CD14-positive monocyte (primary cell): ENCODE results near the gene SCYGR2. TPM values are rescaled to one million over a fixed set of nuclear protein-coding genes. Genes with fewer than 3 reads are reported as not detected.

Experiments used
- DNase-seq, 3 donors: peaks; one replicate each; pipeline ENCODE4 v3.0.0-alpha.2; 2011 to 2022
- H2AFZ ChIP-seq: 2 replicates; pipeline ENCODE4 v1.6.0; 2012; ENCODE audit warnings: mild to moderate bottlenecking, low read depth, low read length, inconsistent platforms; ENCODE audit not compliant: insufficient read depth, poor library complexity, severe bottlenecking
- H3K27ac ChIP-seq, 2 donors: 1 replicate in 1 of 2; 2 replicates in 1 of 2; pipeline ENCODE4 v1.5.1; 2012 to 2013; ENCODE audit warnings: low read length in 2 of 2, control low read depth in 1 of 2, inconsistent platforms in 1 of 2, low read depth in 1 of 2, mild to moderate bottlenecking in 1 of 2
- H3K27me3 ChIP-seq, 2 donors: one replicate each; pipeline versions ENCODE4 v1.6.0 to v1.6.1; 2011 to 2013; ENCODE audit warnings: low read length in 2 of 2; ENCODE audit not compliant: control insufficient read depth in 2 of 2, insufficient read depth in 2 of 2
- H3K36me3 ChIP-seq, 2 donors: replicated peaks in 1 of 2; 1 replicate in 1 of 2; 2 replicates in 1 of 2; pipeline versions ENCODE4 v1.5.1 to v1.6.1; 2012 to 2013; ENCODE audit warnings: low read length in 2 of 2, control low read depth in 1 of 2, inconsistent platforms in 1 of 2, mild to moderate bottlenecking in 1 of 2; ENCODE audit not compliant: insufficient read depth in 2 of 2, control insufficient read depth in 1 of 2
- H3K4me1 ChIP-seq, 2 donors: 1 replicate in 1 of 2; 2 replicates in 1 of 2; pipeline versions ENCODE4 v1.5.1 to v1.6.1; 2012 to 2013; ENCODE audit warnings: low read length in 2 of 2, control low read depth in 1 of 2, inconsistent platforms in 1 of 2, mild to moderate bottlenecking in 1 of 2, moderate library complexity in 1 of 2; ENCODE audit not compliant: insufficient read depth in 2 of 2, control insufficient read depth in 1 of 2
- H3K4me2 ChIP-seq: replicated peaks from 2 replicates; pipeline ENCODE3; 2012; ENCODE audit warnings: low read length, moderate library complexity, mild to moderate bottlenecking; ENCODE audit not compliant: poor library complexity, severe bottlenecking; ENCODE audit errors: extremely low read depth
- H3K4me3 ChIP-seq, 3 experiments: fragments of 200-600 bp in 1 of 3; sonication (generic) in 1 of 3; replicated peaks in 1 of 3; 1 replicate in 2 of 3; 2 replicates in 1 of 3; pipeline ENCODE4 v1.5.1; 2011 to 2013; ENCODE audit warnings: low read length in 3 of 3, mild to moderate bottlenecking in 3 of 3, control low read depth in 2 of 3, low read depth in 2 of 3, inconsistent platforms in 1 of 3, moderate library complexity in 1 of 3
- H3K79me2 ChIP-seq: 2 replicates; pipeline ENCODE4 v1.6.0; 2012; ENCODE audit warnings: mild to moderate bottlenecking, control low read depth, inconsistent platforms, low read length, moderate library complexity; ENCODE audit not compliant: insufficient read depth
- H3K9ac ChIP-seq: 2 replicates; pipeline ENCODE4 v1.6.0; 2017; ENCODE audit warnings: low read length, mild to moderate bottlenecking; ENCODE audit not compliant: insufficient read depth, poor library complexity, severe bottlenecking
- H3K9me3 ChIP-seq, 2 donors: replicated peaks in 1 of 2; 1 replicate in 1 of 2; 2 replicates in 1 of 2; pipeline versions ENCODE4 v1.5.1 to v1.6.1; 2012 to 2013; ENCODE audit warnings: low read length in 2 of 2, control low read depth in 1 of 2; ENCODE audit not compliant: control insufficient read depth in 1 of 2, insufficient read depth in 1 of 2
- H4K20me1 ChIP-seq: 2 replicates; pipeline ENCODE4 v1.6.0; 2012; ENCODE audit warnings: mild to moderate bottlenecking, low read length, control low read depth, moderate library complexity; ENCODE audit not compliant: insufficient read depth
- H3K27ac Mint-ChIP-seq, 7 donors: one replicate each; pipeline ENCODE4 v1.8.0; 2020; ENCODE audit warnings: mild to moderate bottlenecking in 7 of 7, mixed read lengths in 7 of 7, moderate library complexity in 6 of 7, inconsistent platforms in 2 of 7
- H3K27me3 Mint-ChIP-seq, 3 donors: one replicate each; pipeline ENCODE4 v1.8.0; 2021 to 2022; ENCODE audit warnings: low read depth in 3 of 3, mild to moderate bottlenecking in 3 of 3, mixed read lengths in 3 of 3, moderate library complexity in 3 of 3, inconsistent platforms in 1 of 3
- H3K36me3 Mint-ChIP-seq, 2 donors: one replicate each; pipeline ENCODE4 v1.8.0; 2020; ENCODE audit warnings: mixed read lengths in 2 of 2, inconsistent platforms in 1 of 2, mild to moderate bottlenecking in 1 of 2
- H3K4me1 Mint-ChIP-seq: one replicate; pipeline ENCODE4 v1.8.0; 2020; ENCODE audit warnings: mild to moderate bottlenecking, mixed read lengths
- H3K4me3 Mint-ChIP-seq, 2 donors: one replicate each; pipeline ENCODE4 v1.8.0; 2020; ENCODE audit warnings: mild to moderate bottlenecking in 2 of 2, mixed read lengths in 2 of 2, moderate library complexity in 1 of 2
- H3K9me3 Mint-ChIP-seq, 7 donors: one replicate each; pipeline ENCODE4 v1.8.0; 2020 to 2022; ENCODE audit warnings: mixed read lengths in 7 of 7, mild to moderate bottlenecking in 6 of 7, moderate library complexity in 6 of 7, inconsistent platforms in 2 of 7
- WGBS: methylation state at CpG from one replicate; pipeline ENCODE4 v1.1.5; 2013; ENCODE audit warnings: missing lambda C conversion rate; ENCODE audit not compliant: insufficient coverage; 5-methylcytosine and 5-hydroxymethylcytosine counted together
- intact Hi-C, 2 donors: fragments of 100-400 bp; cut with micrococcal nuclease; formaldehyde crosslinking; loops; one replicate each; pipeline versions ENCODE4 v1.15.0 to v1.15.1; 2023
- polyA plus RNA-seq, 3 donors: library from polyadenylated mRNA; depleted of rRNA in 1 of 3; unstranded in 2 of 3; stranded (reverse) in 1 of 3; fragments of 300-500 nt in 2 of 3; fragments of >200 nt in 1 of 3; fragmentation: Illumina TruSeq in 2 of 3; gene quantifications; 1 replicate in 2 of 3; 2 replicates in 1 of 3; pipeline ENCODE4 v1.2.3, GENCODE V29; 2012 to 2021
- TF ChIP-seq, protein P1 (sequence below): fragments of 200-600 bp; IDR thresholded peaks from one replicate; pipeline ENCODE4 v1.8.0; 2022; ENCODE audit warnings: antibody characterized with exemption, mild to moderate bottlenecking

The SCYGR2 gene
- polyA plus RNA-seq, 3 donors = not detected

DNA sequence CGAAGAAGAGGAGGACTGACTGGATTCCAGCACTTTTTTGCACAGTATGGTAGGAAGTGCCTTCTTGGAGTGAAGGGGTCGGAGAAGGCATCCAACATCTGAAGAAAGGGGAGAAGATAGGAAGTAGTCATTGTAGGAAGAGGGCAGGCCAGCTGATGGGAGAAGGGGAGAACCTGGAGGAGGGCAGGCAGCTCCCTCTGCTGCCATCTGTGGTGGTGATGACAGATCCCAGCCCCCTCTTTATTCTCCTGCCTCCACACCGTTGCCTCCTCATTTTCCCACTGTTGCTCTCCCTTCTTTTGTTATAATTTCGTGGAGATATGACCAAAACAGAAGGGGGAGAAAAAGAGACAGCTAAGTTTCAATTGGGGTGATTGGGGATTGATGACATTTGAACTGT is 2.9 kb upstream of the SCYGR2 start:
- TF ChIP-seq, protein P1, sequence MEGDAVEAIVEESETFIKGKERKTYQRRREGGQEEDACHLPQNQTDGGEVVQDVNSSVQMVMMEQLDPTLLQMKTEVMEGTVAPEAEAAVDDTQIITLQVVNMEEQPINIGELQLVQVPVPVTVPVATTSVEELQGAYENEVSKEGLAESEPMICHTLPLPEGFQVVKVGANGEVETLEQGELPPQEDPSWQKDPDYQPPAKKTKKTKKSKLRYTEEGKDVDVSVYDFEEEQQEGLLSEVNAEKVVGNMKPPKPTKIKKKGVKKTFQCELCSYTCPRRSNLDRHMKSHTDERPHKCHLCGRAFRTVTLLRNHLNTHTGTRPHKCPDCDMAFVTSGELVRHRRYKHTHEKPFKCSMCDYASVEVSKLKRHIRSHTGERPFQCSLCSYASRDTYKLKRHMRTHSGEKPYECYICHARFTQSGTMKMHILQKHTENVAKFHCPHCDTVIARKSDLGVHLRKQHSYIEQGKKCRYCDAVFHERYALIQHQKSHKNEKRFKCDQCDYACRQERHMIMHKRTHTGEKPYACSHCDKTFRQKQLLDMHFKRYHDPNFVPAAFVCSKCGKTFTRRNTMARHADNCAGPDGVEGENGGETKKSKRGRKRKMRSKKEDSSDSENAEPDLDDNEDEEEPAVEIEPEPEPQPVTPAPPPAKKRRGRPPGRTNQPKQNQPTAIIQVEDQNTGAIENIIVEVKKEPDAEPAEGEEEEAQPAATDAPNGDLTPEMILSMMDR = no peak
- H2AFZ ChIP-seq = no peak overlapping the region
- no peak overlapping the region for H3K27ac ChIP-seq
- H3K79me2 ChIP-seq = no peaks in the 10 kb centered on the region
- no peaks in the 10 kb centered on the region for H3K4me1 ChIP-seq
- H3K4me2 ChIP-seq = no peak overlapping the region
- Mint-ChIP-seq H3K36me3 (no peaks in the 10 kb centered on the region), H3K27me3 (peaks cover 16 to 24% (median 17%) of the 10 kb centered on the region in 3 donors), H3K27ac (no peak overlapping the region), H3K4me3 (no peak overlapping the region), H3K4me1 (no peaks in the 10 kb centered on the region), H3K9me3 (peaks cover 0 to 2% (median 0%) of the 10 kb centered on the region in 7 donors)
- intact Hi-C loops = no loop called here
- no peak for DNase-seq
- H3K9me3 ChIP-seq = no peaks in the 10 kb centered on the region
- peaks cover 0 to 16% of the 10 kb centered on the region in 2 donors for H3K27me3 ChIP-seq
- H3K36me3 ChIP-seq = no peaks in the 10 kb centered on the region
- H3K4me3 ChIP-seq = no peak overlapping the region
- no peaks in the 10 kb centered on the region for H4K20me1 ChIP-seq
- WGBS = no CpG with 5 or more reads among the region's 4 CpGs
- no peak overlapping the region for H3K9ac ChIP-seq

- H3K36me3 Mint-ChIP-seq = no peaks in the 10 kb centered on the region
- TF ChIP-seq, protein P1 = no peak
- Histone ChIP-seq H3K4me1 (no peaks in the 10 kb centered on the region), H4K20me1 (no peaks in the 10 kb centered on the region), H2AFZ (no peak overlapping the region), H3K9ac (no peak overlapping the region), H3K79me2 (no peaks in the 10 kb centered on the region), H3K4me2 (no peak overlapping the region), H3K4me3 (no peak overlapping the region), H3K36me3 (no peaks in the 10 kb centered on the region), H3K27ac (no peak overlapping the region), H3K27me3 (peaks cover 0 to 16% of the 10 kb centered on the region in 2 donors), H3K9me3 (no peaks in the 10 kb centered on the region)
- peaks cover 0 to 2% (median 0%) of the 10 kb centered on the region in 7 donors for H3K9me3 Mint-ChIP-seq
- H3K4me3 Mint-ChIP-seq = no peak overlapping the region
- no peak for DNase-seq
- H3K27me3 Mint-ChIP-seq = peaks cover 16 to 29% (median 18%) of the 10 kb centered on the region in 3 donors
- H3K4me1 Mint-ChIP-seq = no peaks in the 10 kb centered on the region
- intact Hi-C loops = no loop called here
- no peak overlapping the region for H3K27ac Mint-ChIP-seq
These were observed 1.7 kb upstream of the SCYGR2 start for GRCh38 chr2:227597036-227597435.
